Testis (tissue), 3 donors: ENCODE results near the gene KRT84. TPM values are rescaled to one million over a fixed set of nuclear protein-coding genes. Genes with fewer than 3 reads are reported as not detected.
A peak's percentile ranks its signal among the peaks of the same experiment; 100 is the strongest.

Experiments used
- DNase-seq: peaks from one replicate; pipeline ENCODE4 v3.0.0-alpha.2; 2019
- H3K27ac ChIP-seq, 2 donors: fragments of 200-600 bp; sonication (generic); one replicate each; pipeline ENCODE4 v1.5.1; 2019
- H3K27me3 ChIP-seq: fragments of 200-600 bp; sonication (generic); one replicate; pipeline ENCODE4 v1.5.1; 2019
- H3K36me3 ChIP-seq: fragments of 200-600 bp; sonication (generic); one replicate; pipeline ENCODE4 v1.5.1; 2017; ENCODE audit warnings: low read depth; ENCODE audit errors: missing control alignments
- H3K4me1 ChIP-seq: fragments of 200-600 bp; sonication (generic); one replicate; pipeline ENCODE4 v1.5.1; 2019
- H3K4me3 ChIP-seq, 2 donors: fragments of 200-600 bp; sonication (generic); one replicate each; pipeline ENCODE4 v1.5.1; 2017 to 2019
- H3K9me3 ChIP-seq: fragments of 200-600 bp; sonication (generic); one replicate; pipeline ENCODE4 v1.5.1; 2017
- CTCF ChIP-seq, 3 experiments: fragments of 450-650 bp in 2 of 3; fragments of 200-600 bp in 1 of 3; sonication (generic) in 1 of 3; IDR thresholded peaks; one replicate each; pipeline ENCODE4 v1.5.1; 2016 to 2019; ENCODE audit warnings: antibody characterized with exemption in 3 of 3, mild to moderate bottlenecking in 2 of 3, moderate library complexity in 1 of 3
- POLR2A ChIP-seq: fragments of 450-650 bp; IDR thresholded peaks from one replicate; pipeline ENCODE4 v1.6.1; 2017; ENCODE audit warnings: antibody characterized with exemption, mild to moderate bottlenecking, moderate library complexity
- WGBS, 2 donors: methylation state at CpG; one replicate each; pipeline ENCODE4 v1.1.5; 2018; 5-methylcytosine and 5-hydroxymethylcytosine counted together
- intact Hi-C: fragments of 100-400 bp; cut with DNase I; formaldehyde crosslinking; loops from one replicate; pipeline ENCODE4 v1.15.1; 2023; ENCODE audit warnings: low total_unique reads
- polyA plus RNA-seq: library from polyadenylated mRNA; stranded (reverse); fragments of 350-450 nt; fragmentation: Illumina TruSeq; extraction: RNeasy Lipid Tissue Mini Kit (QIAGEN cat#74804); gene quantifications from one replicate; pipeline ENCODE4 v1.2.3, GENCODE V29; 2014; ENCODE audit warnings: low read depth, low replicate concordance; ENCODE audit not compliant: insufficient read depth
- total RNA-seq, 2 donors: library from RNA; depleted of rRNA; stranded (reverse); fragments of >200 nt; gene quantifications; one replicate each; pipeline ENCODE4 v1.2.3, GENCODE V29; 2016

KRT84 gene
- total and polyA plus RNA-seq, 3 donors from 2014 or later, result 0.43 TPM; not detected in 2

- H3K4me1 ChIP-seq, result peaks cover 4% of the 10 kb centered on the region
- H3K36me3 ChIP-seq, result no peaks in the 10 kb centered on the region
- no peak overlapping the region for H3K4me3 ChIP-seq
- 76 to 91% methylated on average over 5 to 11 of the region's 11 CpGs for WGBS, 2 donors
- no peaks in the 10 kb centered on the region for H3K9me3 ChIP-seq
- TF ChIP-seq POLR2A (no peak), CTCF (IDR thresholded peaks at IDR 0.05) (peak; percentile 44 to 57 (median 50))
- H3K27ac ChIP-seq, result no peak overlapping the region
- peak; percentile 45 for DNase-seq
- no peaks in the 10 kb centered on the region for H3K27me3 ChIP-seq
- intact Hi-C loops, result no loop called here
Measured at GRCh38 chr12:52390739-52391617, 5.5 kb upstream of the KRT84 start.

GRCh38 chr12:52389313-52390207 is 4.1 kb upstream of the KRT84 start:
- intact Hi-C loops, result no loop called here
- H3K27ac ChIP-seq, result no peak overlapping the region
- 65 to 71% methylated on average over 9 of the region's 9 CpGs for WGBS, 2 donors
- H3K4me1 ChIP-seq, result peaks cover 4% of the 10 kb centered on the region
- DNase-seq, result no peak
- H3K36me3 ChIP-seq, result no peaks in the 10 kb centered on the region
- TF ChIP-seq CTCF (IDR thresholded peaks at IDR 0.05) (no peak), POLR2A (no peak)
- H3K9me3 ChIP-seq, result no peaks in the 10 kb centered on the region
- H3K4me3 ChIP-seq, result no peak overlapping the region
- H3K27me3 ChIP-seq, result no peaks in the 10 kb centered on the region

- H3K4me1 ChIP-seq, result peaks cover 4% of the 10 kb centered on the region
- intact Hi-C loops, result no loop called here
- WGBS, 2 donors, result 81 to 83% methylated on average over 2 of the region's 2 CpGs
Measured at GRCh38 chr12:52387859-52388258, 2.4 kb upstream of the KRT84 start.

GRCh38 chr12:52383331-52383730 is 2.1 kb downstream of the KRT84 start:
- Histone ChIP-seq H3K27ac (no peak overlapping the region), H3K36me3 (no peaks in the 10 kb centered on the region), H3K9me3 (no peaks in the 10 kb centered on the region), H3K27me3 (no peaks in the 10 kb centered on the region), H3K4me3 (no peak overlapping the region), H3K4me1 (no peaks in the 10 kb centered on the region)
- WGBS, 2 donors, result 93 to 100% methylated on average over 2 to 3 of the region's 3 CpGs
- no peak for TF ChIP-seq CTCF (IDR thresholded peaks at IDR 0.05)
- TF ChIP-seq POLR2A, result no peak
- DNase-seq, result no peak
- intact Hi-C loops, result no loop called here

More at GRCh38 chr12:52387859-52388258, 2.4 kb upstream of the KRT84 start:
- Histone ChIP-seq H3K27me3 (no peaks in the 10 kb centered on the region), H3K9me3 (no peaks in the 10 kb centered on the region), H3K4me3 (no peak overlapping the region), H3K27ac (no peak overlapping the region), H3K36me3 (no peaks in the 10 kb centered on the region)
- TF ChIP-seq POLR2A, result no peak
- no peak for TF ChIP-seq CTCF (IDR thresholded peaks at IDR 0.05)
- no peak for DNase-seq
